T-helper 17 cell (primary cell): Measurements from ENCODE around the gene TBC1D5. TPM values are rescaled to one million over a fixed set of nuclear protein-coding genes. Genes with fewer than 3 reads are reported as not detected.
A peak's percentile ranks its signal among the peaks of the same experiment; 100 is the strongest.
"Not testable (repeated sequence)": the region's sequence is repeated elsewhere in the genome, so short reads cannot be mapped to it uniquely, and the experiment has no call there.

Experiments used
- ATAC-seq: fragments of 150-1000 bp; cut with Tn5 transposase; 2 replicates; pipeline ENCODE4 v1.10.0; 2021; ENCODE audit warnings: mild to moderate bottlenecking, moderate library complexity
- DNase-seq, 3 donors: peaks; one replicate each; pipeline versions ENCODE4 v3.0.0 to v3.0.0-alpha.2; 2020 to 2021
- H3K9me3 ChIP-seq: one replicate; pipeline ENCODE4 v1.7.0; 2013; ENCODE audit warnings: low read length, mild to moderate bottlenecking; ENCODE audit not compliant: control insufficient read depth, poor library complexity, severe bottlenecking
- H3K27ac Mint-ChIP-seq: one replicate; pipeline ENCODE4 v1.8.0; 2022; ENCODE audit warnings: mild to moderate bottlenecking, moderate library complexity, mixed read lengths
- H3K27me3 Mint-ChIP-seq: one replicate; pipeline ENCODE4 v1.8.0; 2022; ENCODE audit warnings: mixed read lengths
- H3K36me3 Mint-ChIP-seq: one replicate; pipeline ENCODE4 v1.8.0; 2022; ENCODE audit warnings: low read depth, mixed read lengths
- H3K4me1 Mint-ChIP-seq: one replicate; pipeline ENCODE4 v1.8.0; 2022; ENCODE audit warnings: mild to moderate bottlenecking, mixed read lengths
- H3K4me3 Mint-ChIP-seq: one replicate; pipeline ENCODE4 v1.8.0; 2022; ENCODE audit warnings: mild to moderate bottlenecking, moderate library complexity, mixed read lengths
- total RNA-seq, 4 donors: library from RNA in 2 of 4; stranded (reverse) in 2 of 4; gene quantifications; one replicate each; pipeline ENCODE4 v1.2.3 and lab custom pipeline; 2022 to 2026

Gene TBC1D5
- total RNA-seq, 2 donors from 2014 or later, result 53.7 to 58.4 TPM

- ATAC-seq (no peak), DNase-seq (no peak)
- Mint-ChIP-seq H3K4me1 (no peaks in the 10 kb centered on the region), H3K27ac (no peak overlapping the region), H3K27me3 (no peaks in the 10 kb centered on the region), H3K4me3 (no peak overlapping the region), H3K36me3 (no peaks in the 10 kb centered on the region)
- H3K9me3 ChIP-seq, result no peaks in the 10 kb centered on the region
Measured at GRCh38 chr3:17724122-17724521, 18.3 kb downstream of the TBC1D5 start.

- ATAC-seq, result no peak
- H3K36me3 Mint-ChIP-seq, result no peaks in the 10 kb centered on the region
- no peaks in the 10 kb centered on the region for H3K27me3 Mint-ChIP-seq
Measured at GRCh38 chr3:17717411-17717810, 25.0 kb downstream of the TBC1D5 start.

GRCh38 chr3:17714473-17714872 lies 28.0 kb downstream of the TBC1D5 start:
- Mint-ChIP-seq H3K4me3 (no peak overlapping the region), H3K27me3 (no peaks in the 10 kb centered on the region), H3K27ac (no peak overlapping the region), H3K36me3 (peaks cover 2% of the 10 kb centered on the region), H3K4me1 (peaks cover 11% of the 10 kb centered on the region)
- no peak for DNase-seq
- H3K9me3 ChIP-seq, result peaks cover 4% of the 10 kb centered on the region
- no peak for ATAC-seq

More at GRCh38 chr3:17717411-17717810, 25.0 kb downstream of the TBC1D5 start:
- H3K9me3 ChIP-seq, result peaks cover 4% of the 10 kb centered on the region
- DNase-seq, result no peak
- Mint-ChIP-seq H3K27ac (no peak overlapping the region), H3K4me3 (no peak overlapping the region), H3K4me1 (peaks cover 5% of the 10 kb centered on the region)

GRCh38 chr3:17709236-17709810 lies 33.1 kb downstream of the TBC1D5 start:
- no peak for ATAC-seq
- DNase-seq, result no peak
- Mint-ChIP-seq H3K27ac (no peak overlapping the region), H3K27me3 (no peaks in the 10 kb centered on the region), H3K4me3 (no peak overlapping the region), H3K4me1 (peaks cover 15% of the 10 kb centered on the region), H3K36me3 (peaks cover 2% of the 10 kb centered on the region)
- H3K9me3 ChIP-seq, result no peaks in the 10 kb centered on the region

- H3K27me3 Mint-ChIP-seq, result no peaks in the 10 kb centered on the region
- no peaks in the 10 kb centered on the region for H3K9me3 ChIP-seq
- peaks cover 15% of the 10 kb centered on the region for H3K4me1 Mint-ChIP-seq
- no peak for ATAC-seq
- DNase-seq, result no peak
- no peak overlapping the region for H3K4me3 Mint-ChIP-seq
- peaks cover 2% of the 10 kb centered on the region for H3K36me3 Mint-ChIP-seq
- H3K27ac Mint-ChIP-seq, result peak overlapping the region; percentile 32
Measured at GRCh38 chr3:17707813-17708543, 34.5 kb downstream of the TBC1D5 start.

- H3K4me3 Mint-ChIP-seq, H3K36me3 Mint-ChIP-seq, H3K27me3 Mint-ChIP-seq, H3K27ac Mint-ChIP-seq, ATAC-seq, DNase-seq, H3K9me3 ChIP-seq, H3K4me1 Mint-ChIP-seq: not testable (repeated sequence)
Measured at GRCh38 chr3:17705991-17706390, 36.4 kb downstream of the TBC1D5 start.

GRCh38 chr3:17699815-17700214 lies 42.6 kb downstream of the TBC1D5 start:
- not testable (repeated sequence) for ATAC-seq, H3K4me1 Mint-ChIP-seq, DNase-seq, H3K27ac Mint-ChIP-seq, H3K36me3 Mint-ChIP-seq, H3K9me3 ChIP-seq, H3K4me3 Mint-ChIP-seq, H3K27me3 Mint-ChIP-seq

- not testable (repeated sequence) for H3K4me1 Mint-ChIP-seq, H3K4me3 Mint-ChIP-seq, DNase-seq, H3K27ac Mint-ChIP-seq, H3K36me3 Mint-ChIP-seq, ATAC-seq, H3K27me3 Mint-ChIP-seq, H3K9me3 ChIP-seq
Measured at GRCh38 chr3:17695665-17696064, 46.8 kb downstream of the TBC1D5 start.

GRCh38 chr3:17693670-17693999 lies 48.8 kb downstream of the TBC1D5 start:
- ATAC-seq, result peak; percentile 63
- not testable (repeated sequence) for H3K4me1 Mint-ChIP-seq, H3K36me3 Mint-ChIP-seq, H3K27me3 Mint-ChIP-seq, H3K9me3 ChIP-seq, H3K27ac Mint-ChIP-seq, DNase-seq
- H3K4me3 Mint-ChIP-seq, result peak overlapping the region; percentile 28

GRCh38 chr3:17692846-17693669 lies 49.4 kb downstream of the TBC1D5 start:
- H3K4me1 Mint-ChIP-seq, H3K9me3 ChIP-seq, H3K27me3 Mint-ChIP-seq, H3K36me3 Mint-ChIP-seq, H3K27ac Mint-ChIP-seq: not testable (repeated sequence)
- peak overlapping the region; percentile 28 for H3K4me3 Mint-ChIP-seq
- DNase-seq (peak; percentile 14 to 43 (median 16)), ATAC-seq (peak; percentile 89)

GRCh38 chr3:17687566-17687965 lies 54.9 kb downstream of the TBC1D5 start:
- H3K27me3 Mint-ChIP-seq, result no peaks in the 10 kb centered on the region
- H3K27ac Mint-ChIP-seq, result no peak overlapping the region
- H3K9me3 ChIP-seq, result no peaks in the 10 kb centered on the region
- DNase-seq (no peak), ATAC-seq (no peak)
- peaks cover 12% of the 10 kb centered on the region for H3K4me1 Mint-ChIP-seq
- no peak overlapping the region for H3K4me3 Mint-ChIP-seq
- no peaks in the 10 kb centered on the region for H3K36me3 Mint-ChIP-seq

- DNase-seq (no peak), ATAC-seq (no peak)
- peaks cover 12% of the 10 kb centered on the region for H3K4me1 Mint-ChIP-seq
- no peaks in the 10 kb centered on the region for H3K27me3 Mint-ChIP-seq
- H3K4me3 Mint-ChIP-seq, result no peak overlapping the region
- H3K27ac Mint-ChIP-seq, result no peak overlapping the region
- no peaks in the 10 kb centered on the region for H3K9me3 ChIP-seq
- H3K36me3 Mint-ChIP-seq, result no peaks in the 10 kb centered on the region
Measured at GRCh38 chr3:17686613-17687012, 55.8 kb downstream of the TBC1D5 start.

- H3K9me3 ChIP-seq, result no peaks in the 10 kb centered on the region
- no peak overlapping the region for H3K27ac Mint-ChIP-seq
- no peaks in the 10 kb centered on the region for H3K36me3 Mint-ChIP-seq
- ATAC-seq (no peak), DNase-seq (no peak)
- peaks cover 11% of the 10 kb centered on the region for H3K4me1 Mint-ChIP-seq
- no peak overlapping the region for H3K4me3 Mint-ChIP-seq
- no peaks in the 10 kb centered on the region for H3K27me3 Mint-ChIP-seq
Measured at GRCh38 chr3:17683542-17684207, 58.8 kb downstream of the TBC1D5 start.
